ENCODE results near the gene GALM.

GALM gene

GRCh38 chr2:38771632-38772031, 105.7 kb downstream of the GALM start:
- no peak for DNase-seq (ENCODE audit: low read depth)

DNA sequence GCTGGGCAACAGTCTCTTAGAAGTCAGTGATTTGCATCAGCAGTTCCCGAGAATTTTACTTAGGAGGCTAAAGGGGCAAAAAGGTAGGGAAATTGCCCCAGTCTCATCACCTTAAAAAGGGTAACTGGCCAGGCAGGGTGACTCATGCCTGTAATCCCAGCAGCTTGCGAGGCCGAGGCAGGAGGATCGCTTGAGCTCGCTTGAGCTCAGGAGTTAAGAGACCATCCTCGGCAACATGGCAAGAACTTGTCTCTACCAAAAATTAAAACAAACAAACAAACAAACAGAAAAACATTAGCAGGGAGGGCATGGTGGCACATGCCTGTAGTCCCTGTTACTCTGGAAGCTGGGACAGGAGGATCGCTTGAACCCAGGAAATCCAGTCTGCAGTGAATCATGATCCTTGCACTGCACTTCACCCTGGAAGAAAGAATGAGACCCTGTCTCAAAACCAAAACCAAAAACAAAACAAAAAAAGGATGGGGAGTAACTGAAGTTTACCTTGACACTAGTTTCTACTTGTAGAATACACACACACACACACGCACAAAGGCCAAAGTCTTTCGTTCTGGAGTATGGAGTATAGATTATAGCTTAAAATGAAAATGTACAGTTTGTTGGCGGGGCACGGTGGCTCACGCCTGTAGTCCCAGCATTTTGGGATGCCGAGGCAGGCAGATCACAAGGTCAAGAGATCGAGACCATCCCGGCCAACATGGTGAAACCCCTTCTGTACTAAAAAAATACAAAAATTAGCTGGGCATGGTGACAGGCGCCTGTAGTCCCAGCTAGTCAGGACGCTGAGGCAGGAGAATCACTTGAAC, 109.4 kb downstream of the GALM start:
- DNase-seq (ENCODE audit: low read depth) = no peak

GRCh38 chr2:38775921-38776225, 110.0 kb downstream of the GALM start:
- DNase-seq (ENCODE audit: low read depth) = no peak

DNA sequence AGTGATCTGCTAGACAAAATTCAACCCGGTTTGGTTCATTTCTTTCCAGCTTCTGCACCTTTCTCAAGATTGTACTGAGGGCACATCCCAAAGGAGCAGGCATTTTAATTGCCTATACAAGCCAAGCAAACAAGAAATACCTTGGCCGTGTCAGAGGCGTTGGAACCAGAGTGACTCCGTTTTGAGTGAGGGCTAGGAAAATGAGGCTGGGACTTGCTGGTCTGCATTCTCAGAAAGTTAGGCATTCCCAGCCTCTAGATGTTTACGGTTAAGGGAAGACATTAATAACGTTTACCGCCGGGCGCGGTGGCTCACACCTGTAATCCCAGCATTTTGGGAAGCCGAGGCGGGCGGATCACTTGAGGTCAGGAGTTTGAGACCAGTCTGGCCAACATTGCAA, 110.6 kb downstream of the GALM start:
- DNase-seq (ENCODE audit: low read depth) = no peak

- no peak for DNase-seq (ENCODE audit: low read depth)
These were observed 112.8 kb downstream of the GALM start for GRCh38 chr2:38778687-38779082.

DNA sequence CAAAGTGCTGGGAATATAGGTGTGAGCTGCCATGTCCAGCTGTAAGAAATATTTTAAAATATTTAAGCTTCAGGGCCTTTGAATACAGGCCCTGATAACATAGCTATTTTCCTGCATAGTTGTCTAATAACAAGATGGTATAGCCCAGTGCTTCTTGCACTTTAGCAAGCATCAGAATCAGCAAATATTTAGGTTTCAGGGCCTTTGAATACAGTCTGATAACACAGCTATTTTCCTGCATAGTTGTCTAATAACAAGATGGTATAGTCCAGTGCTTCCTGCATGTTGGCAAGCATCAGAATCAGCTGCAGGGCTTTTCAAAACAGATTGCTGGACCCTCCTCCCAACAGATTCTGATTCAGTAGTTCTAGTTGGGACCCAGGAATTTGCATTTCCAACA, 117.7 kb downstream of the GALM start:
- DNase-seq (ENCODE audit: low read depth) = no peak

Measured in stimulated activated CD4-positive, alpha-beta T cell treated with anti-CD3 and anti-CD28 coated beads, Interleukin-2, amount 100 ng/mL, for 4 hours (primary cell).